Kidney epithelial cell (primary cell): Measurements from ENCODE around the gene EML2. TPM values are rescaled to one million over a fixed set of nuclear protein-coding genes. Genes with fewer than 3 reads are reported as not detected.

Source experiments
- DNase-seq: peaks from one replicate; pipeline ENCODE4 v3.0.0-alpha.2; 2010; ENCODE audit warnings: low read depth
- H3K27me3 ChIP-seq: 2 replicates; pipeline ENCODE4 v1.6.0; 2011; ENCODE audit warnings: low read length; ENCODE audit not compliant: control insufficient read depth, insufficient read depth
- H3K36me3 ChIP-seq: 2 replicates; pipeline ENCODE4 v1.5.1; 2011; ENCODE audit warnings: low read length; ENCODE audit not compliant: control insufficient read depth, insufficient read depth
- H3K4me3 ChIP-seq: 2 replicates; pipeline ENCODE4 v1.5.1; 2011; ENCODE audit warnings: low read depth, mild to moderate bottlenecking, control low read depth, low read length
- total RNA-seq: library from RNA; depleted of rRNA; stranded (reverse); fragments of >200 nt; gene quantifications from 2 replicates; pipeline ENCODE4 v1.2.3, GENCODE V29; 2015
- TF ChIP-seq, protein P1 (sequence below): IDR thresholded peaks from 2 replicates; pipeline ENCODE4 v1.5.1; 2011; ENCODE audit warnings: mild to moderate bottlenecking, moderate library complexity, low read length, control low read depth, inconsistent platforms; ENCODE audit not compliant: insufficient read depth, poor library complexity, severe bottlenecking

The EML2 gene
- total RNA-seq, 1 donor from 2014 or later = 30.7 TPM

DNA sequence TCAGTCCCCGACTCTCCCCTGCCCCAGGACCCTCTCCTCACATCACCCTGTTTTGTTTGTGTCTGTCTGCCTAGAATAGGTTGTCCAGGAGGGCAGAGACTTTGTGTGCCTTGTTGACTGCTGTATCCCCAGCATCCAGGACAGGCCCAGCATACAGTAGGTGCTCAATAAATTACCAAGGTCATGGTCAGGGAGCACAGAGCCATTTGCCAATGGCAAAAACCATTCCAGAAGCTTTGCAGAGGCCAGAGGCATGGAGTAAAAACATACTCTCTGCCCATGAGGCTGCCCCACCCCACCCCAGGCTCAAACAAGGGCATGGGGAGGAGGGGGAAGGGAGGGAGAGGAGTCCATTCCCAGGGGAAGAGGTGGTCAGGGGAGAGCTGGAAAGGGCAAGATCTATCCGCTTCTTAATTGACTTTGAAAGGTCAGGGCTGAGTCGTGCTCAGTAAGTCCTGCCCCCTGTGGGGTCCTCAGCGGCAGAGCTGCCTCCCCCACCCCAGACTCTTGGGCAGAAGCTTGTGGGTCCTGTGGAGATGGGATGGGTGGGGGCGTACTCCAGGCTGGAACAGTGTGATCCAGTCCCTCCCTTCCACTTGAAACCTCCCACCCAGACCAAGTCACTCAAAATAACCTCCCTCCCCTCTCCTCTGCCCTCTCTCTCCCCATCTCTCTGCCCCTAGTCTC is 41.6 kb downstream of the EML2 start:
- TF ChIP-seq, protein P1, sequence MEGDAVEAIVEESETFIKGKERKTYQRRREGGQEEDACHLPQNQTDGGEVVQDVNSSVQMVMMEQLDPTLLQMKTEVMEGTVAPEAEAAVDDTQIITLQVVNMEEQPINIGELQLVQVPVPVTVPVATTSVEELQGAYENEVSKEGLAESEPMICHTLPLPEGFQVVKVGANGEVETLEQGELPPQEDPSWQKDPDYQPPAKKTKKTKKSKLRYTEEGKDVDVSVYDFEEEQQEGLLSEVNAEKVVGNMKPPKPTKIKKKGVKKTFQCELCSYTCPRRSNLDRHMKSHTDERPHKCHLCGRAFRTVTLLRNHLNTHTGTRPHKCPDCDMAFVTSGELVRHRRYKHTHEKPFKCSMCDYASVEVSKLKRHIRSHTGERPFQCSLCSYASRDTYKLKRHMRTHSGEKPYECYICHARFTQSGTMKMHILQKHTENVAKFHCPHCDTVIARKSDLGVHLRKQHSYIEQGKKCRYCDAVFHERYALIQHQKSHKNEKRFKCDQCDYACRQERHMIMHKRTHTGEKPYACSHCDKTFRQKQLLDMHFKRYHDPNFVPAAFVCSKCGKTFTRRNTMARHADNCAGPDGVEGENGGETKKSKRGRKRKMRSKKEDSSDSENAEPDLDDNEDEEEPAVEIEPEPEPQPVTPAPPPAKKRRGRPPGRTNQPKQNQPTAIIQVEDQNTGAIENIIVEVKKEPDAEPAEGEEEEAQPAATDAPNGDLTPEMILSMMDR = no peak
- H3K36me3 ChIP-seq = no peaks in the 10 kb centered on the region
- H3K4me3 ChIP-seq = no peak overlapping the region
- DNase-seq = no peak
- peaks cover 55% of the 10 kb centered on the region for H3K27me3 ChIP-seq

DNA sequence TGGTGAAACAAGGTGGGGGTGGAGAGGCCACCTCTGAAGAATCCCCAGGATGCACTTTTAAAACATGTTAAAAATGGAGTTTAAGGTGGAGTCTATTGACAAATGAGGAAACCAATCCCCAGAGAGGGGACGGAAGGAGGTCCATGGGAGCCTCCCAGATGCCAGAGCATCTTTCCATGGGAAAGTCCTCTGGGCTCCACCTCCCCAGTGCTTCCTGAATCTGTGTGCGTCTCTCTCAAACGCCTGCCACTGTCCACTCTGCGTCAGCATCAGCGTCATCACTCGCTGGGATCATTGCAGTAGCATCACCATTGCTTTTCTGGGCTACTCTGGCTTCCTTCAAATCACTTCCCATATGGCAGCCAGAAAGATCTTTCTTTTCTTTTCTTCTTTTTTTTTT is 43.4 kb downstream of the EML2 start:
- peaks cover 40% of the 10 kb centered on the region for H3K27me3 ChIP-seq

DNA sequence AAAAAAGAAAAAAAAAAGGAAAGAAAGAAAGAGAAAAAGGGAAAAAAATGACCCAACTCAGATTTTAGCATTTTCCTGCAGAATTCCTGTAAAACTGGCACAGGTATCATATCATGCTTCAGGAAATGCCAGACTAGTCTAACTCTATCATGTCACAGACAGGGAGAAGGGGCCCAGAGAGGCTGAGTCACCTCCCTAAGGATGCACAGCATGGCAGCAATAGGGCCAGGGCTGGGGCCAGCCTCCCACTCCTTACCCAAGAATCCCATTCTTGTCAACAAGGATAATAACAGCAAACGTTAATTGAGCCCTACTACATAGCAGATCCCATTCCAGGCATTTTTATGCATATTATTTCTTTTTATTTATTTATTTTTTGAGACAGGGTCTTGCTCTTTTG is 45.7 kb downstream of the EML2 start:
- DNase-seq = no peak
- Histone ChIP-seq H3K27me3 (peaks cover 23% of the 10 kb centered on the region), H3K36me3 (no peaks in the 10 kb centered on the region), H3K4me3 (no peak overlapping the region)
- TF ChIP-seq, protein P1 = no peak

More for the DNA sequence above, 43.4 kb downstream of the EML2 start:
- TF ChIP-seq, protein P1 = no peak
- Histone ChIP-seq H3K4me3 (no peak overlapping the region), H3K36me3 (no peaks in the 10 kb centered on the region)
- no peak for DNase-seq

DNA sequence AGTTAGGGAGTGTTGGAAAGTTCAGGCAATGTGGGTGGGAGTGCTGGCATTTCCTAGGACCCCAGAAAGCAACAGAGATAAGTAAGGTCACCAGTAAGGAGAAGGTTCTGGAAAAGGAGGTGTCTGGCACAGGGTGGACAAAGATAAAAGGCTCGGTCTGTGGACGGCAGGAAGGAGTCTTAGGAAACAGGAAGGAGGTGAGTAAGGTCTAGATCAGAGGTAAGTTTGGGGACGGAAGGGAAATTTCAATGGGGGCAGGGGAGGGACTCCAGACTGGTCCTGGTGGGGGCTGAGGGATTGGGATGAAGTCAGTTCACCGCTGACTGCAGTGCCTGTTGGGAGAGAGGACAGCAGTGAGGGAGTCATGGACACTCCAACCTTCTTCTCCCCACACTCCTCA is 46.8 kb downstream of the EML2 start:
- Histone ChIP-seq H3K27me3 (peaks cover 11% of the 10 kb centered on the region), H3K4me3 (no peak overlapping the region), H3K36me3 (no peaks in the 10 kb centered on the region)
- TF ChIP-seq, protein P1 = no peak
- no peak for DNase-seq

DNA sequence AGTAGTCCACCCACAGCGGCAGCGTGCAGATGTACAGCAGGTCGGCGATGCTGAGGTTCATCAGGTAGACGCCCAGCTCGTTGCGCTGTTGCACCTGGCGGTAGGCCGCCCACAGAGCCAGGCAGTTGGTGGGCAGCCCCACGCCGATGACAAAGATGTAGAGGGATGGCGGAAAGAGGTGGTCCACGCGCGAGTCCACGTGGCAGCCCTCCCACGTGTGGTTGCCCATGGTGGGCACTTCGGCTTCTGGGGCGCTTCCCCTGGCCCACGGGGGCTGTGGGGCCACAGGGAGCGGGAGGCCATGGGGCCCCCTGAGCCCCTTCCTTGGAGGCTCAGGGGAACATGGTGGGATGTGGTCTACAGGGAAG is 47.6 kb downstream of the EML2 start:
- TF ChIP-seq, protein P1 = no peak
- H3K4me3 ChIP-seq = no peak overlapping the region
- no peaks in the 10 kb centered on the region for H3K36me3 ChIP-seq
- H3K27me3 ChIP-seq = peaks cover 7% of the 10 kb centered on the region
- DNase-seq = no peak
